Globus pallidus (tissue), 1 donor: Measurements from ENCODE around the gene C3orf80.
"Not testable (repeated sequence)": the region's sequence is repeated elsewhere in the genome, so short reads cannot be mapped to it uniquely, and the experiment has no call there.

Experiments
- DNase-seq: peaks from one replicate; pipeline ENCODE4 v3.0.0-alpha.2; 2015; ENCODE audit warnings: low spot score

The C3orf80 gene

GRCh38 chr3:160213191-160213590, 12.0 kb upstream of the C3orf80 start:
- no peak for DNase-seq

DNA sequence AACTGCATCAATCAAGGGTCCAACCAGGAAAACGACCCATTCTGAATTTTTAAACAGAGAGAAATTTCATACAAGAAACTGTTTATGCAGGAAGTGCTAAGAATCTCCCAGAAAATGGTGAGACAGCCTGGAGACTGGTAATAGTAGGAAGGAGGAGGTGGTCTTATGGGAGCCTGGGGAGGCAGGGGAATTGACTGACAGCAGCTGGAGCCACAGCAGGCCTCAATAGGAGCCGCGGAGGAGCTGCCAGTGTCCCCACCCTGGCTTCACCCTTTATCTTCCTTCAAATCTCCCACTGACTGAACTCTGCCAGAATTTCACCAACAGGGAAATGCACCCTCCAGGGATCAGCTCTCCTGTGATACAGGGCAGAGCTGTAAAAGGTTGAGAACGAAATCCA, 7.5 kb upstream of the C3orf80 start:
- DNase-seq = no peak

GRCh38 chr3:160218136-160218535, 7.1 kb upstream of the C3orf80 start:
- no peak for DNase-seq

GRCh38 chr3:160220038-160220437, 5.2 kb upstream of the C3orf80 start:
- no peak for DNase-seq

- no peak for DNase-seq
These were observed 4.2 kb upstream of the C3orf80 start for GRCh38 chr3:160221019-160221418.

DNA sequence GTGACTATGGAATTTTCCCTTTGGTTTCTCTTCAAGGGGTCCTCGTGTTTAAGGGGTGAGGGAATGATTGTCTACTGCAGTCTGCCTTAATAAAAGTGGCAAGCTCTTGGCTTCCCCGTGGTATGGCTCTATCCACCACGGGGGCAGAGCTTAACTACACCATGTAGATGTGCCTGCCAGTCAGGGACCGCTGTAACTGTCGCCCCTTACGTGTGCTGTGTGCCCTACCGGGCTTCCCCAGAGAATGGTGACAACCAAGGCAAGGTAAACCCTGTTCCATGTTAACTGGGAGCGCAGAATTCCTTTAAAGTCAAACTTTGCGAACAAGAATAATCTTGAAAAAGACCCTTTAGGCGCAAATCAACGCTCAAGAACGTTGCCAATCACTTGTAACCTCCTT, 966 bp upstream of the C3orf80 start:
- no peak for DNase-seq

- no peak for DNase-seq
These were observed 429 bp upstream of the C3orf80 start for GRCh38 chr3:160224811-160225175.

- no peak for DNase-seq
These were observed 1.0 kb downstream of the C3orf80 start for GRCh38 chr3:160226026-160226907.

GRCh38 chr3:160227419-160227818, 2.2 kb downstream of the C3orf80 start:
- DNase-seq = no peak

- no peak for DNase-seq
These were observed 6.8 kb downstream of the C3orf80 start for GRCh38 chr3:160232014-160232413.

- DNase-seq = not testable (repeated sequence)
These were observed 15.5 kb downstream of the C3orf80 start for GRCh38 chr3:160240719-160241118.

DNA sequence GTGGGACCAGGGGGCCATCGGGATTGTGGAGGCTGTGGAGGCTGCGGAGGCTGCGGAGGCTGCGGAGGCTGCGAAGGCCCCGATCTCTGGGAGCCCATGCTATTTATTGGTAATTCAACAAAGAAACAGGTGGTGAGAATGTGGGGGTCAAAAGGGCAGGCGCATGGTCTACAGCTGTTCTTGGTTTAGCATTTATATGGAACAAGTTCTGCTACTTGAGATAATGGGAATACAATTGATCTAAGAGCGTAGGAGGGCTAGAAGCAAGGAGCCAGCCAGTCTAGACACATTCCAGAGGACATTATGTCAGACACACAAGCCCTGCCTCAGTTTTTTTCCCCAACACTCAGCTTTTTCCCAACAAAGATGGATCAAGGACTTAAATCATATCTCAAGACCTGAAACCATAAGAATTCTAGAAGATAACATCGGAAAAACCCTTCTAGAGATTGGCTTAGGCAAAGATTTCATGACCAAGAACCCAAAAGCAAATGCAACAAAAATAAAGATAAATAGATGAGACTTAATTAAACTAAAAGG, 20.1 kb downstream of the C3orf80 start:
- no peak for DNase-seq

- DNase-seq = no peak
These were observed 22.5 kb downstream of the C3orf80 start for GRCh38 chr3:160247766-160248165.

DNA sequence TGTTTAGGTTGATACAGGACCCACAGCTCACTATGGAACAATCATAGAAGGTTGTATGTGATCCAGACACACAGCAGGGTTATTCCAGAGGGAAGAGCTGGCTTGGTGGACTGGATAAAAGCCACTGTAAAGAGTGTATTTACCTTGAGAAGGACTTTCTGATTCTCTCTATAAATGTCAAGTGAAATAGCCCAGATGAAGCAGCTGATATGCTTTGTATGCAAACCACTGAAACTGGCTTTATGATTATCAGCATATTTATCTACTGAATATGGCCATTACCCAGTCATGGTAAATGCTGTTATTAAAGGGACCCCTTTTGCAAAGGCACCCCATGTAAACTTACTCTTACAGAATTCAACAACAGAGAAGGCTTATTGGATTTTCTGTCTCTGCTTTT, 28.1 kb downstream of the C3orf80 start:
- DNase-seq = no peak

DNA sequence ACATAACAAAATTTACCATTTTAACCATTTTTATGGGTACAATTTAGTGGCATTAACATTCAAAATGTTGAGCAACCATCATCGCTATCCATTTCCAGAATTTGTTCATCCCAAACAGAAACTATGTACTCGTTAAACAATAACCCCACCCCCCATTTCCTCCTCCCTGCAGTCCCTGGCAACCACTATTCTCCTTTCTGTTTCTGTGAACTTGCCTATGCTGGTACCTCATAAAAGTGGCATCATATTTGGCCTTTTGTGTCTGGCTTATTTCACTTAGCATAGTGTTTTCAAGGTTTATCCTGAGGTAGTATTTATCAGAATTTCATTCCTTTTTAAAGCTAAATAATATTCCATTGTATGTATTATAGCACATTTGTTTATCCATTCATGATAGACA, 32.4 kb downstream of the C3orf80 start:
- DNase-seq = no peak

- no peak for DNase-seq
These were observed 34.4 kb downstream of the C3orf80 start for GRCh38 chr3:160259589-160259988.

DNA sequence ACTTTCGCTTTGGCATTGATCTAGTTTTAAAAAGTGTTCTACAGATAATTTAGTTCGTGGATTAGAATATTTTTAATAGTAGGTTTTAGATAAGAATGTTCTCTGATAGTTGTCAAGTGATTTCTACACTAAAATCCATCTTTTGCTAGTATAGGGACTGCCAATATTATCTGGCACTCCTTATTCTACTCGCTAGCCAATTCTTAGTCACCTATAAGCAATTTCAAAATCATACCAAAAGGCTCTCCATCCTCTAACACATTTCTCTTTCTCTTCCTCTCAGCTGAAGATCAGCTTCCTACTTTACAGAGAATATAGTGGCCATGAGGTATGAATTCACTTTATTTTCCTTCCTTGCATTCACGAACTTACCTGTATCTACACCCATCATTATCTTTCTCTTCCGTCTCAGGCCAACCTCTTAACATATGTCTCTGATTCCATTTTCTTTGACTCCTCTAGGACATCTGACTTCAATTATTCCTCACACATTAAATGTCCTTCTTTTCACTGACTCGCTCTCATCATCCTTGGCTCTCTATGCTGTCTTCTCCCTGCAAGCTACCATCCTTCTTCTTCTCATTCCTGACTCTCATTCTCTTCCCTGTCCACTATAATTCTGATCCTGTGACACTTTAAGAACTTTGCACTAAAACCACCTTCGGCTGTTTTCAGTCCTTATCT, 35.5 kb downstream of the C3orf80 start:
- no peak for DNase-seq

- DNase-seq = no peak
These were observed 39.9 kb downstream of the C3orf80 start for GRCh38 chr3:160265088-160265487.
